Memory B cell (primary cell): ENCODE measurements around the gene SMIM24.

Experiments
- ATAC-seq: fragments of 150-1000 bp; cut with Tn5 transposase; 2 replicates; pipeline ENCODE4 v1.10.0; 2021; ENCODE audit warnings: low read depth, mild to moderate bottlenecking, moderate library complexity
- DNase-seq, 2 donors: peaks; one replicate each; pipeline ENCODE4 v3.0.0; 2022; ENCODE audit warnings: low spot score in 2 of 2
- H3K27ac Mint-ChIP-seq: one replicate; pipeline ENCODE4 v1.8.0; 2022; ENCODE audit warnings: mild to moderate bottlenecking, moderate library complexity, mixed read lengths
- H3K27me3 Mint-ChIP-seq: one replicate; pipeline ENCODE4 v1.8.0; 2022; ENCODE audit warnings: mixed read lengths
- H3K36me3 Mint-ChIP-seq: one replicate; pipeline ENCODE4 v1.8.0; 2022; ENCODE audit warnings: mild to moderate bottlenecking, mixed read lengths
- H3K4me1 Mint-ChIP-seq: one replicate; pipeline ENCODE4 v1.8.0; 2022; ENCODE audit warnings: mixed read lengths
- H3K4me3 Mint-ChIP-seq: one replicate; pipeline ENCODE4 v1.8.0; 2022; ENCODE audit warnings: mild to moderate bottlenecking, moderate library complexity, mixed read lengths
- H3K9me3 Mint-ChIP-seq: one replicate; pipeline ENCODE4 v1.8.0; 2022; ENCODE audit warnings: mixed read lengths

SMIM24 gene

GRCh38 chr19:3478409-3479176 is 1.7 kb downstream of the SMIM24 start:
- ATAC-seq (peak; percentile 7), DNase-seq (no peak)
- no peak overlapping the region for H3K27ac Mint-ChIP-seq
- peaks cover 3% of the 10 kb centered on the region for H3K36me3 Mint-ChIP-seq
- H3K4me1 Mint-ChIP-seq = peaks cover 19% of the 10 kb centered on the region
- H3K9me3 Mint-ChIP-seq = peaks cover 2% of the 10 kb centered on the region
- peak overlapping the region; percentile 65 for H3K4me3 Mint-ChIP-seq
- peaks cover 19% of the 10 kb centered on the region for H3K27me3 Mint-ChIP-seq

GRCh38 chr19:3477951-3478350 is 2.4 kb downstream of the SMIM24 start:
- DNase-seq (no peak), ATAC-seq (no peak)
- H3K4me1 Mint-ChIP-seq = peaks cover 19% of the 10 kb centered on the region
- H3K27me3 Mint-ChIP-seq = peaks cover 18% of the 10 kb centered on the region
- H3K36me3 Mint-ChIP-seq = peaks cover 3% of the 10 kb centered on the region
- peaks cover 2% of the 10 kb centered on the region for H3K9me3 Mint-ChIP-seq
- H3K27ac Mint-ChIP-seq = no peak overlapping the region
- peak overlapping the region; percentile 14 for H3K4me3 Mint-ChIP-seq

- Mint-ChIP-seq H3K36me3 (peaks cover 3% of the 10 kb centered on the region), H3K4me1 (peaks cover 19% of the 10 kb centered on the region), H3K4me3 (no peak overlapping the region), H3K27ac (no peak overlapping the region), H3K9me3 (peaks cover 2% of the 10 kb centered on the region), H3K27me3 (peaks cover 18% of the 10 kb centered on the region)
- no peak for DNase-seq
- no peak for ATAC-seq
Observed at GRCh38 chr19:3477506-3477905, 2.8 kb downstream of the SMIM24 start.

GRCh38 chr19:3476830-3477229 is 3.5 kb downstream of the SMIM24 start:
- Mint-ChIP-seq H3K4me3 (no peak overlapping the region), H3K4me1 (peaks cover 19% of the 10 kb centered on the region), H3K36me3 (peaks cover 3% of the 10 kb centered on the region), H3K9me3 (peaks cover 2% of the 10 kb centered on the region), H3K27ac (no peak overlapping the region), H3K27me3 (peaks cover 18% of the 10 kb centered on the region)
- DNase-seq (no peak), ATAC-seq (no peak)

GRCh38 chr19:3475449-3475848 is 4.9 kb downstream of the SMIM24 start:
- DNase-seq = no peak
- Mint-ChIP-seq H3K36me3 (peaks cover 3% of the 10 kb centered on the region), H3K27me3 (peaks cover 21% of the 10 kb centered on the region), H3K4me3 (no peak overlapping the region), H3K4me1 (peaks cover 19% of the 10 kb centered on the region), H3K27ac (no peak overlapping the region), H3K9me3 (peaks cover 2% of the 10 kb centered on the region)
- no peak for ATAC-seq

GRCh38 chr19:3474614-3475013 is 5.7 kb downstream of the SMIM24 start:
- DNase-seq = no peak
- no peak for ATAC-seq
- Mint-ChIP-seq H3K4me3 (no peak overlapping the region), H3K9me3 (peaks cover 2% of the 10 kb centered on the region), H3K27ac (no peak overlapping the region), H3K4me1 (peaks cover 16% of the 10 kb centered on the region), H3K27me3 (peaks cover 17% of the 10 kb centered on the region), H3K36me3 (peaks cover 3% of the 10 kb centered on the region)

GRCh38 chr19:3474010-3474409 is 6.3 kb downstream of the SMIM24 start:
- Mint-ChIP-seq H3K27me3 (peaks cover 14% of the 10 kb centered on the region), H3K4me1 (peaks cover 10% of the 10 kb centered on the region), H3K27ac (no peak overlapping the region), H3K4me3 (no peak overlapping the region), H3K36me3 (no peaks in the 10 kb centered on the region), H3K9me3 (no peaks in the 10 kb centered on the region)
- no peak for DNase-seq
- no peak for ATAC-seq

- no peaks in the 10 kb centered on the region for H3K4me1 Mint-ChIP-seq
- H3K4me3 Mint-ChIP-seq = no peak overlapping the region
- ATAC-seq (peak; percentile 41), DNase-seq (peak; percentile 22 to 46)
- H3K9me3 Mint-ChIP-seq = peaks cover 4% of the 10 kb centered on the region
- peaks cover 4% of the 10 kb centered on the region for H3K36me3 Mint-ChIP-seq
- H3K27ac Mint-ChIP-seq = no peak overlapping the region
- peaks cover 6% of the 10 kb centered on the region for H3K27me3 Mint-ChIP-seq
Observed at GRCh38 chr19:3471954-3472655, 8.2 kb downstream of the SMIM24 start.

- Mint-ChIP-seq H3K27ac (no peak overlapping the region), H3K36me3 (peaks cover 4% of the 10 kb centered on the region)
Observed at GRCh38 chr19:3470500-3471128, 9.7 kb downstream of the SMIM24 start.

GRCh38 chr19:3469638-3470499 is 10.5 kb downstream of the SMIM24 start:
- H3K36me3 Mint-ChIP-seq = peaks cover 5% of the 10 kb centered on the region
- H3K27ac Mint-ChIP-seq = no peak overlapping the region
- peaks cover 4% of the 10 kb centered on the region for H3K9me3 Mint-ChIP-seq
- peaks cover 6% of the 10 kb centered on the region for H3K27me3 Mint-ChIP-seq
- no peak for DNase-seq
- no peak for ATAC-seq
- no peaks in the 10 kb centered on the region for H3K4me1 Mint-ChIP-seq
- H3K4me3 Mint-ChIP-seq = no peak overlapping the region

More at GRCh38 chr19:3470500-3471128, 9.7 kb downstream of the SMIM24 start:
- Mint-ChIP-seq H3K4me3 (no peak overlapping the region), H3K4me1 (no peaks in the 10 kb centered on the region), H3K27me3 (peaks cover 6% of the 10 kb centered on the region), H3K9me3 (peaks cover 4% of the 10 kb centered on the region)
- no peak for ATAC-seq
- DNase-seq = no peak

- Mint-ChIP-seq H3K36me3 (peaks cover 5% of the 10 kb centered on the region), H3K9me3 (peaks cover 4% of the 10 kb centered on the region), H3K27ac (no peak overlapping the region), H3K4me3 (no peak overlapping the region), H3K4me1 (no peaks in the 10 kb centered on the region), H3K27me3 (peaks cover 4% of the 10 kb centered on the region)
- ATAC-seq (no peak), DNase-seq (no peak)
Observed at GRCh38 chr19:3468211-3468610, 12.1 kb downstream of the SMIM24 start.

- ATAC-seq (no peak), DNase-seq (no peak)
- Mint-ChIP-seq H3K4me3 (no peak overlapping the region), H3K9me3 (peaks cover 4% of the 10 kb centered on the region), H3K27me3 (peaks cover 4% of the 10 kb centered on the region), H3K36me3 (peaks cover 8% of the 10 kb centered on the region), H3K27ac (no peak overlapping the region), H3K4me1 (no peaks in the 10 kb centered on the region)
Observed at GRCh38 chr19:3467437-3468198, 12.7 kb downstream of the SMIM24 start.

GRCh38 chr19:3466635-3467034 is 13.7 kb downstream of the SMIM24 start:
- no peaks in the 10 kb centered on the region for H3K4me1 Mint-ChIP-seq
- H3K36me3 Mint-ChIP-seq = peaks cover 8% of the 10 kb centered on the region
- no peak for DNase-seq
- H3K27ac Mint-ChIP-seq = no peak overlapping the region
- H3K27me3 Mint-ChIP-seq = peaks cover 4% of the 10 kb centered on the region
- peaks cover 4% of the 10 kb centered on the region for H3K9me3 Mint-ChIP-seq
- H3K4me3 Mint-ChIP-seq = no peak overlapping the region
- ATAC-seq = no peak
